ENCODE data around the gene DLEC1.

GRCh38 chr3:38051131-38051530 is 12.1 kb downstream of the DLEC1 start:
- TF ChIP-seq CTCF (IDR thresholded peaks at IDR 0.05) (no peak), POLR2A (IDR thresholded peaks at IDR 0.05) (no peak)
